NT2/D1 (cell line): Measurements from ENCODE around the gene ITGA4.

Source experiments
- DNase-seq: peaks from one replicate; pipeline ENCODE4 v3.0.0-alpha.2; 2011; ENCODE audit warnings: low read depth, low spot score
- H3K27me3 ChIP-seq: 2 replicates; pipeline ENCODE4 v1.6.0; 2011; ENCODE audit warnings: mild to moderate bottlenecking; ENCODE audit not compliant: insufficient read length, insufficient read depth
- H3K36me3 ChIP-seq: 2 replicates; pipeline ENCODE4 v1.6.1; 2011; ENCODE audit warnings: mild to moderate bottlenecking, low read length, mixed read lengths; ENCODE audit not compliant: insufficient read depth, insufficient read length
- H3K4me1 ChIP-seq: 2 replicates; pipeline ENCODE4 v1.5.1; 2011; ENCODE audit not compliant: insufficient read depth, insufficient read length
- H3K4me3 ChIP-seq: 2 replicates; pipeline ENCODE4 v1.5.1; 2011; ENCODE audit warnings: low read depth; ENCODE audit not compliant: insufficient read length
- H3K9ac ChIP-seq: 2 replicates; pipeline ENCODE4 v1.6.0; 2011; ENCODE audit warnings: low read depth; ENCODE audit not compliant: insufficient read length
- H3K9me3 ChIP-seq: 2 replicates; pipeline ENCODE4 v1.5.1; 2011; ENCODE audit warnings: mild to moderate bottlenecking, low read length; ENCODE audit not compliant: insufficient read depth
- SUZ12 ChIP-seq: IDR thresholded peaks from 2 replicates; pipeline ENCODE4 v1.6.1; 2011; ENCODE audit not compliant: insufficient read length, insufficient read depth; ENCODE audit errors: extremely low read depth
- YY1 ChIP-seq: IDR thresholded peaks from 2 replicates; pipeline ENCODE4 v1.6.1; 2011; ENCODE audit not compliant: insufficient read length, insufficient read depth
- ZNF274 ChIP-seq: IDR thresholded peaks from 2 replicates; pipeline ENCODE4 v1.6.1; 2011; ENCODE audit warnings: mild to moderate bottlenecking, low read depth, low read length

The ITGA4 gene

GRCh38 chr2:181466661-181467576, 9.7 kb downstream of the ITGA4 start:
- H3K27me3 ChIP-seq, result no peaks in the 10 kb centered on the region
- no peaks in the 10 kb centered on the region for H3K36me3 ChIP-seq
- H3K9ac ChIP-seq, result no peak overlapping the region
- DNase-seq, result peak; percentile 50
- no peaks in the 10 kb centered on the region for H3K9me3 ChIP-seq
- no peaks in the 10 kb centered on the region for H3K4me1 ChIP-seq
- TF ChIP-seq YY1, result no peak
- no peak for TF ChIP-seq SUZ12
- no peak for TF ChIP-seq ZNF274
- H3K4me3 ChIP-seq, result no peak overlapping the region

GRCh38 chr2:181467966-181468707, 11.0 kb downstream of the ITGA4 start:
- Histone ChIP-seq H3K9me3 (no peaks in the 10 kb centered on the region), H3K36me3 (no peaks in the 10 kb centered on the region), H3K4me3 (no peak overlapping the region), H3K27me3 (no peaks in the 10 kb centered on the region), H3K4me1 (no peaks in the 10 kb centered on the region), H3K9ac (no peak overlapping the region)
- TF ChIP-seq SUZ12 (no peak), ZNF274 (no peak), YY1 (no peak)
- no peak for DNase-seq

GRCh38 chr2:181468811-181469210, 11.6 kb downstream of the ITGA4 start:
- Histone ChIP-seq H3K36me3 (no peaks in the 10 kb centered on the region), H3K4me1 (no peaks in the 10 kb centered on the region), H3K4me3 (no peak overlapping the region)

GRCh38 chr2:181471226-181471625, 14.0 kb downstream of the ITGA4 start:
- Histone ChIP-seq H3K9me3 (no peaks in the 10 kb centered on the region), H3K4me1 (no peaks in the 10 kb centered on the region), H3K9ac (no peak overlapping the region), H3K4me3 (no peak overlapping the region), H3K27me3 (no peaks in the 10 kb centered on the region), H3K36me3 (no peaks in the 10 kb centered on the region)
- DNase-seq, result no peak
- TF ChIP-seq ZNF274, result no peak

More at GRCh38 chr2:181468811-181469210, 11.6 kb downstream of the ITGA4 start:
- no peaks in the 10 kb centered on the region for H3K27me3 ChIP-seq
- TF ChIP-seq ZNF274 (no peak), SUZ12 (no peak)
- no peak overlapping the region for H3K9ac ChIP-seq
- no peak for DNase-seq
- H3K9me3 ChIP-seq, result no peaks in the 10 kb centered on the region

- DNase-seq, result no peak
- Histone ChIP-seq H3K36me3 (no peaks in the 10 kb centered on the region), H3K9ac (no peak overlapping the region), H3K4me3 (no peak overlapping the region), H3K9me3 (no peaks in the 10 kb centered on the region), H3K4me1 (no peaks in the 10 kb centered on the region), H3K27me3 (no peaks in the 10 kb centered on the region)
- TF ChIP-seq YY1 (no peak), SUZ12 (no peak), ZNF274 (no peak)
Observed at GRCh38 chr2:181471783-181472182, 14.6 kb downstream of the ITGA4 start.

GRCh38 chr2:181472990-181473389, 15.8 kb downstream of the ITGA4 start:
- no peak for DNase-seq
- Histone ChIP-seq H3K4me3 (no peak overlapping the region), H3K36me3 (no peaks in the 10 kb centered on the region), H3K4me1 (no peaks in the 10 kb centered on the region), H3K9me3 (no peaks in the 10 kb centered on the region), H3K27me3 (no peaks in the 10 kb centered on the region), H3K9ac (no peak overlapping the region)
- TF ChIP-seq YY1 (no peak), SUZ12 (no peak), ZNF274 (no peak)

- H3K9me3 ChIP-seq, result no peaks in the 10 kb centered on the region
- no peaks in the 10 kb centered on the region for H3K36me3 ChIP-seq
- no peak overlapping the region for H3K9ac ChIP-seq
Observed at GRCh38 chr2:181474222-181474881, 17.2 kb downstream of the ITGA4 start.

More at GRCh38 chr2:181474222-181474881, 17.2 kb downstream of the ITGA4 start:
- TF ChIP-seq ZNF274, result no peak
- no peak for TF ChIP-seq YY1
- no peak for TF ChIP-seq SUZ12
- Histone ChIP-seq H3K4me1 (no peaks in the 10 kb centered on the region), H3K4me3 (no peak overlapping the region), H3K27me3 (no peaks in the 10 kb centered on the region)
- no peak for DNase-seq
